ENCODE data around the gene KDM5B.
"Not testable (repeated sequence)": the region's sequence is repeated elsewhere in the genome, so short reads cannot be mapped to it uniquely, and the experiment has no call there.

KDM5B gene

GRCh38 chr1:202744770-202745169 lies 63.5 kb downstream of the KDM5B start:
- H3K36me3 ChIP-seq (ENCODE audit: control insufficient read depth in 2 of 2, insufficient read depth in 1 of 2, low read length in 2 of 2) = peaks cover 45 to 84% of the 10 kb centered on the region in 2 experiments
- ChIA-PET POLR2A (interaction anchor here (0.6 kb wide), 1 partner anchor 183 kb away, joined by 4 read pairs; no protein-coding TSS in a partner anchor), CTCF (interaction anchor here (0.9 to 1.1 kb wide), 2 partner anchors 18 to 157 kb away, joined by 3 to 5 read pairs; no protein-coding TSS in a partner anchor)
- not testable (repeated sequence) for H3K9me3 ChIP-seq (ENCODE audit: control insufficient read depth, insufficient read depth, low read depth, low read length); H3K4me1 ChIP-seq (ENCODE audit: control insufficient read depth, insufficient read depth, low read length); H3K27ac ChIP-seq (ENCODE audit: extremely low read depth, low read depth, low read length); H3K4me3 ChIP-seq (ENCODE audit: low read depth, low read length)
- 0 out of 2 replicates have a peak, but pooled peaks have one; percentile 52 for TF ChIP-seq ZNF580 (tag by site-specific recombination; IDR thresholded peaks at IDR 0.05)
- peak; percentile 98 for TF ChIP-seq ZNF146 (tag by site-specific recombination; IDR thresholded peaks at IDR 0.05)

- Histone ChIP-seq H3K27ac (ENCODE audit: extremely low read depth, low read depth, low read length) (no peak overlapping the region), H3K4me1 (ENCODE audit: control insufficient read depth, insufficient read depth, low read length) (no peaks in the 10 kb centered on the region), H3K4me3 (ENCODE audit: low read depth, low read length) (no peak overlapping the region), H3K9me3 (ENCODE audit: control insufficient read depth, insufficient read depth, low read depth, low read length) (no peaks in the 10 kb centered on the region), H3K36me3 (ENCODE audit: control insufficient read depth in 2 of 2, insufficient read depth in 1 of 2, low read length in 2 of 2) (peaks cover 35 to 84% of the 10 kb centered on the region in 2 experiments)
- TF ChIP-seq ZNF518A (tag by site-specific recombination; conservative IDR thresholded peaks at IDR 0.05; ENCODE audit: low read depth) (no peak), ZNF394 (tag by site-specific recombination; IDR thresholded peaks at IDR 0.05; ENCODE audit: borderline replicate concordance) (no peak), ZNF202 (tag by site-specific recombination; IDR thresholded peaks at IDR 0.05; ENCODE audit: borderline replicate concordance) (no peak), ZBTB10 (tag by site-specific recombination; IDR thresholded peaks at IDR 0.05) (no peak), BCL11A (tag by site-specific recombination; IDR thresholded peaks at IDR 0.05; ENCODE audit: low read depth) (no peak), ZNF707 (tag by site-specific recombination; IDR thresholded peaks at IDR 0.05) (no peak), OSR2 (tag by site-specific recombination; IDR thresholded peaks at IDR 0.05) (no peak), ZNF585B (tag by site-specific recombination; IDR thresholded peaks at IDR 0.05) (no peak), PATZ1 (tag by site-specific recombination; IDR thresholded peaks at IDR 0.05) (no peak), ZNF157 (tag by site-specific recombination; IDR thresholded peaks at IDR 0.05) (no peak)
- POLR2A ChIA-PET = no interaction called here
- CTCF ChIA-PET = no interaction called here
Measured at GRCh38 chr1:202742496-202742895, 65.7 kb downstream of the KDM5B start.

Measured in HEK293 (cell line).